MM.1S (cell line): ENCODE data around the gene PLAGL1.

Experiments used
- CTCF ChIP-seq: fragments of 300-600 bp; sonication (generic); IDR thresholded peaks from 2 replicates; pipeline ENCODE4 v1.5.1; 2016; ENCODE audit warnings: antibody characterized with exemption, low read length, mixed read lengths
- EZH2 ChIP-seq: fragments of 300-600 bp; sonication (generic); optimal IDR thresholded peaks from 2 replicates; pipeline ENCODE3; 2017; ENCODE audit warnings: low read depth, mild to moderate bottlenecking, antibody characterized with exemption, low read length, mixed read lengths
- EZH2phosphoT487 ChIP-seq: fragments of 300-600 bp; sonication (generic); IDR thresholded peaks from 2 replicates; pipeline ENCODE4 v1.6.1; 2018; ENCODE audit warnings: antibody characterized with exemption, low read length

DNA sequence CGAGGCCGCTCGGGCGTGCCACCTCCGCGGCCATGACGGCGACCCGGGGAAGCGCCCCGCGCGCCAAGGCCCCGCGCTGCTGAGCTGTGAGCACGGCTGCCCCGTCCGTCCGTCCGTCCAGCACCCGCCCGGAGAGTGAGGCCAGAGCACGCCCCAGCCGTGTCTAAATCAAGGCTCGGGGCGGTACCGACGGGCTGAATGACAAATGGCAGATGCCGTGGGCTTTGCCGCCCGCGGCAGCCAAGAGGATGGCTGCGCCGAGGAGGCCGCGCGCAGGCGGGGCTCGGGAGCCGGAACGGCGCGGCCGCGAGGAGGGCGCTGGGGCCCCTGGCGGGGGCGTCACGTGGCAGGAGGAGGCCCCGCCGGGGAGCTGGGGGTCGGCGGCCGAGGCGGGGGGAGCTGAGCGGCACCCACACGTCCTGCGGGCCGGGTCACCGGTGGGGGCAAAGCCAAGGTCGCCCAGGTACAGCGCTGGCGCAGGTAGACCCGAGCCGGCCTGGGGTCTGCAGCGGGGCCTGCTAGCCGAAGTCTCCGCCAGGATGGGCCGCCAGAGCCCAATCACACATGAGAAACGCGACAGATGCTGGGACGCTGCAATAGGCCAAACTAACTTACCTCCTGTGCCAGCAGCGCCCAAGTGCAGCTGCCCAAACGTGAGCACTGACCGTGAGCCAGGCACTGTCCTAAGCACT lies at the start of gene PLAGL1:
- TF ChIP-seq EZH2 = no peak
- TF ChIP-seq CTCF = no peak
- TF ChIP-seq EZH2phosphoT487 = no peak
